GM12874 (cell line): ENCODE data around the gene A2M.
A peak's percentile ranks its signal among the peaks of the same experiment; 100 is the strongest.

Experiments used
- TF ChIP-seq, protein P1 (sequence below): IDR thresholded peaks from 2 replicates; pipeline ENCODE4 v1.5.1; 2011; ENCODE audit warnings: low read depth, mild to moderate bottlenecking, control low read depth, low read length, moderate library complexity; ENCODE audit not compliant: insufficient read depth

A2M gene

DNA sequence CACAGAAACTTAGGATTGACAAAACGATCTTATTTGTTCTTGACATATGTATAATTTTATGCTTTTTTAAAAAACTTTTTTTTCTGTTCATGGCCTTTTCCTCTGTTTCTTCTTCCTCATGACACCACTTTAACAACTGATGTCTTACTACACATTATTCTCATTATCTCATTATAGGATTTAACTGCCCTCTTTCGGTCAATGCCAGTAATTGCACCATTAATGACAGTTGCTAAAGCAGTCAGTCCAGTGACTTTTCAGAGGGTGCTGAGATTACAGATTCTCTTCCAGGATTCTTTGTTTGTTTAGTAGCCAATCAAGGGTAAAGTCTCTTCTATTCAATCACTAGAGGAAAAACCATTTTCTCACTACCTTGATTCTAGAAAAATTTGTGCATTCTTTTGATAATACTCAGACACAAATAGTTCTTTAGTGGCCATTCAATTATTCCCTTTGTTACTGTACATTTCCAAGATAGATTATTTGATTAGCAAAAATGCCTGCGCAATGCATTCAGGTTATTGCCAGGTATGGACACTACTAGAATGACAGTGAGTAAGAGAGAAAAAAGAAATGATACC, 76.2 kb downstream of the A2M start:
- TF ChIP-seq, protein P1, sequence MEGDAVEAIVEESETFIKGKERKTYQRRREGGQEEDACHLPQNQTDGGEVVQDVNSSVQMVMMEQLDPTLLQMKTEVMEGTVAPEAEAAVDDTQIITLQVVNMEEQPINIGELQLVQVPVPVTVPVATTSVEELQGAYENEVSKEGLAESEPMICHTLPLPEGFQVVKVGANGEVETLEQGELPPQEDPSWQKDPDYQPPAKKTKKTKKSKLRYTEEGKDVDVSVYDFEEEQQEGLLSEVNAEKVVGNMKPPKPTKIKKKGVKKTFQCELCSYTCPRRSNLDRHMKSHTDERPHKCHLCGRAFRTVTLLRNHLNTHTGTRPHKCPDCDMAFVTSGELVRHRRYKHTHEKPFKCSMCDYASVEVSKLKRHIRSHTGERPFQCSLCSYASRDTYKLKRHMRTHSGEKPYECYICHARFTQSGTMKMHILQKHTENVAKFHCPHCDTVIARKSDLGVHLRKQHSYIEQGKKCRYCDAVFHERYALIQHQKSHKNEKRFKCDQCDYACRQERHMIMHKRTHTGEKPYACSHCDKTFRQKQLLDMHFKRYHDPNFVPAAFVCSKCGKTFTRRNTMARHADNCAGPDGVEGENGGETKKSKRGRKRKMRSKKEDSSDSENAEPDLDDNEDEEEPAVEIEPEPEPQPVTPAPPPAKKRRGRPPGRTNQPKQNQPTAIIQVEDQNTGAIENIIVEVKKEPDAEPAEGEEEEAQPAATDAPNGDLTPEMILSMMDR = peak; percentile 46; the same call in 1 of the 2 replicates

- TF ChIP-seq, protein P1 = no peak
These were observed 78.3 kb downstream of the A2M start for GRCh38 chr12:9037431-9037830.

DNA sequence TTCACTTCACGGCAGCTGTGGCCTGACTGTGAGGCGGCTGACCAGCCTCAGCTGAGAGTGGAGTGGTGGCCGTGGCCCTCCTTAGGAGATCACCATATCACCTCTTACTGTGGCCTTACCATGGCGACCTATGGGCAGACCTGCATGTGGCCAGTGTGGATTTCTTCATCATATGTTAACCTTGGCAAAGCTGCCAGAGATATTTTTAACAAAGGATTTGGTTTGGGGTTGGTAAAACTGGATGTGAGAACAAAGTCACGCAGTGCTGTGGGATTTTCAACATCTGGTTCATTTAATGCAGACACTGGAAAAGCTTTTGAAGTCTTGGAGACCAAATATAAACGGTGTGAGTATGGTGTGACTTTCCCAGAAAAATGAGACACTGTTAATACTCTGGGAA, 79.5 kb downstream of the A2M start:
- TF ChIP-seq, protein P1 = no peak

GRCh38 chr12:9034095-9034494, 81.6 kb downstream of the A2M start:
- TF ChIP-seq, protein P1 = no peak

DNA sequence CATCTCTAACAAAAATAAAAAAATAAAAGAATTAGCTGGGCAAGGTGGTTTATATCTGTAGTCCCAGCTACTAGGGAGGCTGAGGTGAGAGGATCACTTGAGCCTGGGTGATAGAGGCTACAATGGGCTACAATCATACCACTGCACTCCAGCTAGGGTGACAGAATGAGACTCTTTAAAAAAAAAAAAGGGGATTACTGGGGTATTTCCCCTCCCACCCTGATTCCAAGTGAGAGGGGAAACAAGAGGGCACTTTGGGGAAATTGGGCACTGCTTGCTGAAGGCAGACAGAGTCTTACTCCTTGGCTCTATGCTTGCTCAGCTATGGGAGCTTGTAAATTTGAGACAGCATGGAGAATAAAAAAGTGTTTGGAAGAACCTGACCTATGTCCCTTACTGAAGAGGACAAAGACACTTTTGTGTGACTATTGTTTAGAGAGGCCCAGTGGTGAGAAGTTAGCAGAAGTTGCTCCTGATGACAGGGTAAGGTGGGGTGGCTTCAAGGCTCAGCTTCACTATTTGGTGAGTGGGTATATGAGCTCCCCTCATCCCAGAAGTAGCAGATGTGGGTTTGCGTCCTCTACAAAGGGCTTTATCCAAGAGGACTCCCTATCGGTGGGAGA, 82.3 kb downstream of the A2M start:
- TF ChIP-seq, protein P1 = no peak

- TF ChIP-seq, protein P1 = no peak
These were observed 83.3 kb downstream of the A2M start for GRCh38 chr12:9032202-9032964.

- TF ChIP-seq, protein P1 = no peak
These were observed 84.9 kb downstream of the A2M start for GRCh38 chr12:9030776-9031175.
